Stimulated activated CD8-positive, alpha-beta memory T cell treated with anti-CD3 and anti-CD28 coated beads, Interleukin-12 subunit alpha, Interleukin-12 subunit beta, amount 100 ng/mL, for 4 hours (primary cell): Measurements from ENCODE around the gene FRMPD1.
"Not testable (repeated sequence)": the region's sequence is repeated elsewhere in the genome, so short reads cannot be mapped to it uniquely, and the experiment has no call there.

Source experiments
- DNase-seq: peaks from one replicate; pipeline ENCODE4 v3.0.0-alpha.2; 2020; ENCODE audit warnings: low read depth

FRMPD1 gene

GRCh38 chr9:37732952-37733351, 82.2 kb downstream of the FRMPD1 start:
- no peak for DNase-seq

- DNase-seq, result no peak
These were observed 88.5 kb downstream of the FRMPD1 start for GRCh38 chr9:37739222-37739621.

- no peak for DNase-seq
These were observed 89.4 kb downstream of the FRMPD1 start for GRCh38 chr9:37740128-37740527.

GRCh38 chr9:37740631-37741328, 90.0 kb downstream of the FRMPD1 start:
- no peak for DNase-seq

- DNase-seq, result no peak
These were observed 95.2 kb downstream of the FRMPD1 start for GRCh38 chr9:37745970-37746369.

- no peak for DNase-seq
These were observed 95.9 kb downstream of the FRMPD1 start for GRCh38 chr9:37746448-37747270.

- peak; percentile 9 for DNase-seq
These were observed 96.6 kb downstream of the FRMPD1 start for GRCh38 chr9:37747271-37747753.

GRCh38 chr9:37749129-37749528, 98.4 kb downstream of the FRMPD1 start:
- DNase-seq, result no peak

- DNase-seq, result no peak
These were observed 100.4 kb downstream of the FRMPD1 start for GRCh38 chr9:37751186-37751585.

GRCh38 chr9:37751704-37752103, 101.0 kb downstream of the FRMPD1 start:
- not testable (repeated sequence) for DNase-seq

- DNase-seq, result not testable (repeated sequence)
These were observed 101.4 kb downstream of the FRMPD1 start for GRCh38 chr9:37752112-37752511.

GRCh38 chr9:37752642-37753488, 102.1 kb downstream of the FRMPD1 start:
- DNase-seq, result no peak

- peak; percentile 61 for DNase-seq
These were observed 102.9 kb downstream of the FRMPD1 start, which contains the start of gene TRMT10B for GRCh38 chr9:37753489-37754190. TRMT10B (plus strand) TSS chr9:37753805; CDS start chr9:37761932, 8,127 bp downstream.

- DNase-seq, result no peak
These were observed 108.0 kb downstream of the FRMPD1 start for GRCh38 chr9:37758747-37759146.

- no peak for DNase-seq
These were observed 109.8 kb downstream of the FRMPD1 start for GRCh38 chr9:37760416-37761161.

- no peak for DNase-seq
These were observed 110.8 kb downstream of the FRMPD1 start for GRCh38 chr9:37761511-37761910.

GRCh38 chr9:37765263-37765662, 114.5 kb downstream of the FRMPD1 start:
- not testable (repeated sequence) for DNase-seq

GRCh38 chr9:37769306-37769705, 118.6 kb downstream of the FRMPD1 start:
- no peak for DNase-seq

- DNase-seq, result no peak
These were observed 119.2 kb downstream of the FRMPD1 start for GRCh38 chr9:37769995-37770394.

GRCh38 chr9:37775216-37775919, 124.6 kb downstream of the FRMPD1 start:
- no peak for DNase-seq
